Stimulated activated CD4-positive, alpha-beta T cell treated with anti-CD3 and anti-CD28 coated beads, Interleukin-4, amount 100 ng/mL, for 48 hours (primary cell): ENCODE results near the gene LRRC37A3.
"Not testable (repeated sequence)": the region's sequence is repeated elsewhere in the genome, so short reads cannot be mapped to it uniquely, and the experiment has no call there.

Experiments
- DNase-seq, 2 donors: peaks; one replicate each; pipeline ENCODE4 v3.0.0-alpha.2; 2020; ENCODE audit warnings: low read depth in 2 of 2

LRRC37A3 gene

DNA sequence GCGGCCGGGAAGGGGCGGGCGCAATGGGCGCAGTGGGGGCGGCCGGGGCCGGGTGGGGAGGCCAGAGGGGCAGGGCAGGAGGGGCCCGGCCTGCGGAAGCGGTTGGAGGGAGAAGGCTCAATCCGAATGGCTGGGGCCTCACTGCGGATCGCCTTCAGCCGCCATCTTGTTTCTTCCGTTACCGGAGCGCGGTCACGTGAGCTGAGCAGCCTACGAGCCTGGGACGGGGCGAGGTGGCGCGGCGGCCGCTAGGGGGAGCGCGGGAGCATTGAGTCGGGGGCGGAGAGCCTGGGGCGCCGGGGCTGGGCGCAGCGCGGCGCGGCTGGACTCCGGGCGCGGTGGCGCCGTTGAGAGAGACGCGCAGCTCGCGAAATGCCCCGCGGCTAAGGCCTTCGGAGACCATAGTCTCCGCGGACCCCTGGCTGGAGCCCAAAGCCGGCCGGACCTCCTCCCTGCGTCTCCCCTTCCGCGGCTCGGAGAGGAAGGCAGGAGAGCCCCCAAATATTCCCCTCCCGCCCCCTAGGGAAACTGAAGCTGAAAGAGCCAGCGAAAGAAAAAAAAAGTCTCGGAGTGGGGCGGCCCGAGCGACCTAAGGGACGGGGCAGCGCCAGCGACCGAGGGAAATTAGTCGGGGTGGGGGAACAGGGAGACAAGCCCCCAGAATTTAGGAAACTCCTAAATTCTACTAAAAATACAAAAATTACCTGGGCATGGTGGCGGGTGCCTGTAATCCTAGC, at the start of gene LRRC37A3:
Gene LRRC37A3, minus strand, starts transcription at position 190 of the 737 bp plus-strand sequence. CDS start 22,221 bp downstream, outside the sequence.
- DNase-seq, result peak; percentile 99 to 100

DNA sequence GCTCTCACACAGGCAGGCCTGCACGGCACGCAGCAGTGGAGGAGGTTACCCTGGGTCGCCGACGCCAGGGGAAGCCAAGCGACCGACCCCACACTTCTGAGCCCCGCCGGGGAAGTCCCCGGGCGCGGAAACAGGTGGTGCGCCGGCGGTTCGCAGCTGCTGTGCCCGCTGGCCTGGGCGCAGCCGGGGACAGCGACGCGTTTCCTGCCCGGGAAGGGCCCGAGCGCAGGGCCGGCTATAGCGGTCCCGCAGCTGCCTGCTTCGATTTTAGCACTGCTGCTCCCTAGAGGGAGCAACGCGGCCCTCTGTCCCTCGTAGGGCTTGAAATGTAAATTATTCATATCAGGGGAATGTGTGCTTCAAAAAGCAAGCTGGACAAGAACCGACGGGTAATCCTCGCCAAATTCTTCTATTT, 46.6 kb upstream of the LRRC37A3 start:
- DNase-seq, result peak; percentile 55 to 72

- DNase-seq, result not testable (repeated sequence)
Measured at GRCh38 chr17:64965256-64965872, 46.1 kb upstream of the LRRC37A3 start.

- no peak for DNase-seq
Measured at GRCh38 chr17:64964796-64965195, 45.5 kb upstream of the LRRC37A3 start.

- not testable (repeated sequence) for DNase-seq
Measured at GRCh38 chr17:64963814-64964213, 44.5 kb upstream of the LRRC37A3 start.

DNA sequence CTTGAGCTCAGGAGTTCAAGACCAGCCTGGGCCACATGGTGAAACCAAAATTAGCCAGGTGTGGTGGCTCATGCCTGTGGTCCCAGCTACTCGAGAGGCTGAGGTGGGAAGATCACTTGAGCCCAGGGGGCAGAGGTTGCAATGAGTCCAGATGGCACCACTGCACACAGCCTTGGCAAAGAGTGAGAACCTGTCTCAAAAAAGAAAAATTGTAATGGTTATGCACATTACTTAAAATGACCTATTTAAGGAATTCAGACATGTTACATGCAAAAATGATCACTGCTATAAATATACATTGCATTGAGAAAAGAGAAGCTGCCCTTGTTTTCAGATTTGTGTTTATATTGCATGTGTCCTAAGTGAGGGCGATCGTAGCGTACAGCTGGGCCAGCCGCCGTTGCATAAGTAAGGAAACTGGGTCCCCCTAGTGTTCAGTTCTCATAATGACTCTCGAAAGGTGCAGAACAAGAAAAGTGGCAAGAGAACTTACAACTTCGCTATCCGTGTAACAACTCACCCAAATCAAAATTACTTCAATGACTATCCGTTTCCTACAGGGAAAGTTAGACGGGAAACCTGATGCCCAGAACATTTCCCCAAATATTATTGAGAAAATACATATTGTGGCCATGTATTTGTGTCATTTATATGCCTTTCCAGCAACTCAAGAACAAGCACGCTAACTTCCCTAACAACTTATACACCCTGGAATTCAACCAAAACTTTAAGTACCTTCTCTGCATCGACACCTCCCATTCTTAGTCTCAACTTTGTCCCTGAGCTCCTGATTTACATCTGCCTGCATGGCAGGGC, 42.5 kb upstream of the LRRC37A3 start:
- peak in 1 of 2 donors; percentile 54 for DNase-seq

DNA sequence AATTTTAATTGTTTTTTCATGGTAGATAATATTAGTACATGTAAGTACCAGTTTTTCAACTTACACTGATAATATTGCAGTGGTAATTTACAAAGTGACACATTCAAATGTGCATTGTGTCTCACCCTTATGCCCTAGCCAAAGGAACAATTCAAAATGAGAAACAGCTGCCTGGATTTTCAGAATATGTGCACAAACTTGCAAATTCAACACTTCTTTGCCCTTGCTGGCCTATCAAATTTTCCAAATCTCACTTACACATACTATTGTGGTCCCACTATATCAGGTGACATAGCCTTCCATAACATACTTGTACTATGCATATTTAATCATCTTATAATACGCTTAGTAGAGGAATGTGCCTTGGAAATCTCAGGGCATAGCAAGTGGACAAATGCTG, 32.6 kb upstream of the LRRC37A3 start:
- DNase-seq, result no peak

- DNase-seq, result no peak
Measured at GRCh38 chr17:64950871-64951270, 31.6 kb upstream of the LRRC37A3 start.

- no peak for DNase-seq
Measured at GRCh38 chr17:64947152-64947551, 27.9 kb upstream of the LRRC37A3 start.

GRCh38 chr17:64941761-64942160, 22.5 kb upstream of the LRRC37A3 start:
- DNase-seq, result no peak

DNA sequence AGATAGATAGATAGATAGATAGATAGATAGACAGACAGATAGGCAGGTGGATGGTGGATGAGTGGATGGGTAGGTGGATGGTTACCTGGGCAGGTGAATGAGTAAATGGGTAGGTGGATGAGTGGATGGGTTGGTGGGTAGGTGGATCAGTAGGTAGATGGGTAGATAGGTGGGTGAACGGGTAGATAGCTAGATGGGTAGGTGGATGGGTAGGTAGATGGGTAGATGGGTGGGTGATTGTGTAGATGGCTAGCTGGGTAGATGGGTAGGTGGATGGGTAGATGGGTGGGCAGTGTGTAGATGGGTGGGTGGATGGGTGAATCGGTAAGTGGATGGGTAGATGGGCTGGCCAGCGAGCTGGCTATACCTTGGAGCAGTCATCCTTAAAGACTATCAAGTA, 21.8 kb upstream of the LRRC37A3 start:
- DNase-seq, result no peak

DNA sequence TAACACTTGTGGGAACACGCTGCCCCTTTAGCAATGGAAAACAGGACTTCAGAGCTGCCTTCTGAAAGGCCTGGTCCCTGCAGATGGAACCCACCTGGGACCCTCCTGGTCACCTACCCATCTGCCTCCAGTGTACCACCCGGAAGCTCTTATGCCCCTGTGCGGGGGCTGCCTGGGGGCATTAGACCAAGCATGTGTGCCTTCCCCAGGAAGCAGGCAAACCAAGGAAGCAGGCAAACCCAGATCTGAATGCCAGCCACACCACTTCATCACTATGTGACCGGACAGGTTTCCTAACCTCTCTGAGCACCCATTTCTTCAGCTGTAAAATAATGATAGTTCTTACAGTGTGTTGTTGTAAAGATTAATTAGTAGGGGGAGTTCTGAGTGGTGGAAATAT, 20.8 kb upstream of the LRRC37A3 start:
- no peak for DNase-seq

GRCh38 chr17:64938925-64939474, 19.7 kb upstream of the LRRC37A3 start:
- peak; percentile 45 to 52 for DNase-seq

DNA sequence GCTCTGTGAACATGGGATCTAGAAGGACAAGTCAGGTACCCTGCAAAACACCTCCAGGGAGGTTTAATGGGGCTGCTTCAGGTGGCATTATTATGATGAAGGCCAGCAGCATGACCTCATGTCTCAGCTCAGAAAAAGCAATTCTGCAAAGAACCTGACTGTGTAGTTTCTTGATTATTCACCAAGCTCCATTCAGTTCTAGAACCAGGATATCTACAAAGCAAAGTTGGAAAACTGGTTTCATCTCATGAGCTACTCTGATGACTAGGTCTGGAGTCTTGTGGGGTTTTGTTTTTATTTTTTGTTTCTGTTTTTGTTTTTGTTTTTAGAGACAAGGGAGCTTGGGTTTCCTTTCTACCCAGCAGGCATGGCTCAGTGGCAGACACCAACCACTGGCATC, 19.0 kb upstream of the LRRC37A3 start:
- no peak for DNase-seq

DNA sequence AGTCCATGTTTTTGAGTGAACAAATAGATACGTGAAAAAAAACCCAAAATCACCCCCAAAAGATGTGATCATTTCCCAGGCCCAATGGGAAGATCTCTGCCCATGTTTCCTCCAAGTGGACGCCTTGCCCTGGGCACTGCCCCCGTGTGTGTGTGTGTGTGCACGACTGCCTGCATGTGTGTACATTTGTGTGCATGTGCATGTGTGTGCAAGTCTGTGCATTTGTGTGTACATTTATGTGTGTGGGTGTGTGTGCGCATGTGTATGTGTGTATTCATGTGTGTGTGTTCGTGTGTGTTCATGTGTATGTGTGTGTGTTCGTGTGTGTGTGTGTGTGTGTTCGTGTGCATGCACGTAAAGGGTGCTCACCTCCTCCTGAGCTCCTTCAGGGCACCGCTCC, 16.8 kb upstream of the LRRC37A3 start:
- DNase-seq, result no peak

GRCh38 chr17:64934284-64934778, 15.1 kb upstream of the LRRC37A3 start:
- DNase-seq, result not testable (repeated sequence)

- DNase-seq, result not testable (repeated sequence)
Measured at GRCh38 chr17:64932850-64933249, 13.6 kb upstream of the LRRC37A3 start.

DNA sequence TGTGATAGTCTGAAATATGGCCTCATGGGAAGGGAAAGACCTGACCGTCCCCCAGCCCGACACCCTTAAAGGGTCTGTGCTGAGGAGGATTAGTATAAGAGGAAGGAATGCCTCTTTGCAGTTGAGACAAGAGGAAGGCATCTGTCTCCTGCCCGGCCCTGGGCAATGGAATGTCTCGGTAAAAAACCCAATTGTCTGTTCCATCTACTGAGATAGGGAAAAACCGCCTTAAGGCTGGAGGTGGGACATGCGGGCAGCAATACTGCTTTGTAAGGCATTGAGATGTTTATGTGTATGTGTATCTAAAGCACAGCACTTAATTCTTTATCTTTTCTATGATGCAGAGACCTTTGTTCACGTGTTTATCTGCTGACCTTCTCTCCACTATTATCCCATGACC, 11.1 kb upstream of the LRRC37A3 start:
- not testable (repeated sequence) for DNase-seq

GRCh38 chr17:64929419-64930209, 10.3 kb upstream of the LRRC37A3 start:
- peak in 1 of 2 donors; percentile 30 for DNase-seq

DNA sequence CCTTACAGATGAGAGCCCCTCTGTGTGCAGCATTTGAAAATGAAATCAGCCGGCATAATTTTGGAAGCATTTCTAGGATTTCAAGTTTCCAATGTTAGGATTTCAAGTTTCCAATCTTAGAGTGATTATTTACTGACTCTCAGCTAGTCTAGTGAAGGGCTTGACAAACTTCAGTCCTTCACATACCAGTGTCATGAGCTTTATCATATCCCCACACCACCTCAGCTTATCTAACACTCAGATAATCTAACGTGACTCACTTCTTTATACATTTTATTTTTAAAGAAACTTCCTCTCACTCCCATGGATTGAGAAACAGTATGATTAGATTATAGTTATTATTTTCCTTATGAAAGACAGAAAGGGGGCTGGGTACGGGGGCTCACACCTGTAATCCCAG, 9.4 kb upstream of the LRRC37A3 start:
- DNase-seq, result not testable (repeated sequence)

GRCh38 chr17:64927444-64927843, 8.2 kb upstream of the LRRC37A3 start:
- peak; percentile 34 to 58 for DNase-seq
